ENCODE results near the gene C1QTNF12.

The C1QTNF12 gene

GRCh38 chr1:1208713-1209433, 37.6 kb downstream of the C1QTNF12 start:
- Histone ChIP-seq H3F3A (ENCODE audit: insufficient read depth) (no peaks in the 10 kb centered on the region), H3K9me3 (ENCODE audit: insufficient read depth, low read length) (no peaks in the 10 kb centered on the region), H3K4me3 (ENCODE audit: insufficient read depth, low read length, poor library complexity, severe bottlenecking) (no peak overlapping the region), H4K20me1 (ENCODE audit: low read depth, low read length) (no peaks in the 10 kb centered on the region), H3K79me2 (ENCODE audit: insufficient read depth, low read length) (no peaks in the 10 kb centered on the region), H3K4me2 (ENCODE audit: low read depth, low read length, poor library complexity, severe bottlenecking) (no peak overlapping the region), H3K27ac (ENCODE audit: low read depth, low read length) (no peak overlapping the region), H3K9ac (ENCODE audit: low read length) (no peak overlapping the region), H3K27me3 (ENCODE audit: low read length) (no peaks in the 10 kb centered on the region), H2AFZ (ENCODE audit: low read depth, low read length, severe bottlenecking) (no peak overlapping the region), H3K9me2 (replicated peaks; ENCODE audit: insufficient read depth, low read length) (no peaks in the 10 kb centered on the region), H3K36me3 (ENCODE audit: low read length) (no peaks in the 10 kb centered on the region)
- TF ChIP-seq EZH2phosphoT487 (conservative IDR thresholded peaks at IDR 0.05; ENCODE audit: low read length) (no peak), CTCF (IDR thresholded peaks at IDR 0.05; ENCODE audit: insufficient read depth, low read length, poor library complexity, severe bottlenecking) (no peak)

GRCh38 chr1:1207571-1207892, 39.0 kb downstream of the C1QTNF12 start:
- no peaks in the 10 kb centered on the region for H3F3A ChIP-seq (ENCODE audit: insufficient read depth)
- no peaks in the 10 kb centered on the region for H4K20me1 ChIP-seq (ENCODE audit: low read depth, low read length)
- H3K9me2 ChIP-seq (replicated peaks; ENCODE audit: insufficient read depth, low read length): no peaks in the 10 kb centered on the region
- H3K9me3 ChIP-seq (ENCODE audit: insufficient read depth, low read length): no peaks in the 10 kb centered on the region
- H3K79me2 ChIP-seq (ENCODE audit: insufficient read depth, low read length): no peaks in the 10 kb centered on the region
- H3K36me3 ChIP-seq (ENCODE audit: low read length): no peaks in the 10 kb centered on the region
- no peaks in the 10 kb centered on the region for H3K27me3 ChIP-seq (ENCODE audit: low read length)
- H3K27ac ChIP-seq (ENCODE audit: low read depth, low read length): no peak overlapping the region
- H2AFZ ChIP-seq (ENCODE audit: low read depth, low read length, severe bottlenecking): no peak overlapping the region
- TF ChIP-seq CTCF (IDR thresholded peaks at IDR 0.05; ENCODE audit: insufficient read depth, low read length, poor library complexity, severe bottlenecking) (no peak), EZH2phosphoT487 (conservative IDR thresholded peaks at IDR 0.05; ENCODE audit: low read length) (no peak)
- no peak overlapping the region for H3K9ac ChIP-seq (ENCODE audit: low read length)
- H3K4me3 ChIP-seq (ENCODE audit: insufficient read depth, low read length, poor library complexity, severe bottlenecking): no peak overlapping the region
- no peak overlapping the region for H3K4me2 ChIP-seq (ENCODE audit: low read depth, low read length, poor library complexity, severe bottlenecking)

- Histone ChIP-seq H3K4me3 (ENCODE audit: insufficient read depth, low read length, poor library complexity, severe bottlenecking) (no peak overlapping the region), H3K4me2 (ENCODE audit: low read depth, low read length, poor library complexity, severe bottlenecking) (no peak overlapping the region)
Measured at GRCh38 chr1:1206966-1207531, 39.5 kb downstream of the C1QTNF12 start.

More at GRCh38 chr1:1206966-1207531, 39.5 kb downstream of the C1QTNF12 start:
- no peak overlapping the region for H3K27ac ChIP-seq (ENCODE audit: low read depth, low read length)
- H4K20me1 ChIP-seq (ENCODE audit: low read depth, low read length): no peaks in the 10 kb centered on the region
- no peak overlapping the region for H2AFZ ChIP-seq (ENCODE audit: low read depth, low read length, severe bottlenecking)
- no peaks in the 10 kb centered on the region for H3K9me2 ChIP-seq (replicated peaks; ENCODE audit: insufficient read depth, low read length)
- H3F3A ChIP-seq (ENCODE audit: insufficient read depth): no peaks in the 10 kb centered on the region
- H3K36me3 ChIP-seq (ENCODE audit: low read length): no peaks in the 10 kb centered on the region
- no peaks in the 10 kb centered on the region for H3K27me3 ChIP-seq (ENCODE audit: low read length)
- H3K79me2 ChIP-seq (ENCODE audit: insufficient read depth, low read length): no peaks in the 10 kb centered on the region
- no peaks in the 10 kb centered on the region for H3K9me3 ChIP-seq (ENCODE audit: insufficient read depth, low read length)
- no peak for TF ChIP-seq EZH2phosphoT487 (conservative IDR thresholded peaks at IDR 0.05; ENCODE audit: low read length)
- TF ChIP-seq CTCF (IDR thresholded peaks at IDR 0.05; ENCODE audit: insufficient read depth, low read length, poor library complexity, severe bottlenecking): no peak
- H3K9ac ChIP-seq (ENCODE audit: low read length): no peak overlapping the region
